RPMI7951 (cell line): ENCODE results near the gene CNTNAP2. TPM values are rescaled to one million over a fixed set of nuclear protein-coding genes. Genes with fewer than 3 reads are reported as not detected.
"Not testable (repeated sequence)": the region's sequence is repeated elsewhere in the genome, so short reads cannot be mapped to it uniquely, and the experiment has no call there.

Source experiments
- DNase-seq: peaks from one replicate; pipeline ENCODE4 v3.0.0-alpha.2; 2012; ENCODE audit warnings: low read depth
- total RNA-seq: library from RNA; depleted of rRNA; stranded (reverse); fragments of >200 nt; shearing (Covaris generic); gene quantifications from 2 replicates; pipeline ENCODE4 v1.2.3, GENCODE V29; 2014

The CNTNAP2 gene
- total RNA-seq, 1 experiment from 2014 or later = not detected

GRCh38 chr7:148298768-148299167 lies 2182.2 kb downstream of the CNTNAP2 start:
- DNase-seq = not testable (repeated sequence)

GRCh38 chr7:148299350-148300276 lies 2183.0 kb downstream of the CNTNAP2 start:
- no peak for DNase-seq

- not testable (repeated sequence) for DNase-seq
These were observed 2185.8 kb downstream of the CNTNAP2 start for GRCh38 chr7:148302436-148302835.

- peak; percentile 74 for DNase-seq
These were observed 2186.9 kb downstream of the CNTNAP2 start for GRCh38 chr7:148303295-148304082.

GRCh38 chr7:148304083-148304335 lies 2187.4 kb downstream of the CNTNAP2 start:
- DNase-seq = no peak

- DNase-seq = no peak
These were observed 2187.9 kb downstream of the CNTNAP2 start for GRCh38 chr7:148304456-148304855.

- no peak for DNase-seq
These were observed 2190.2 kb downstream of the CNTNAP2 start for GRCh38 chr7:148306759-148307158.

- DNase-seq = no peak
These were observed 2201.7 kb downstream of the CNTNAP2 start for GRCh38 chr7:148318102-148318811.

GRCh38 chr7:148318838-148319237 lies 2202.2 kb downstream of the CNTNAP2 start:
- no peak for DNase-seq

GRCh38 chr7:148319316-148319808 lies 2202.8 kb downstream of the CNTNAP2 start:
- no peak for DNase-seq

GRCh38 chr7:148325208-148325607 lies 2208.6 kb downstream of the CNTNAP2 start:
- no peak for DNase-seq

GRCh38 chr7:148327379-148327778 lies 2210.8 kb downstream of the CNTNAP2 start:
- no peak for DNase-seq

GRCh38 chr7:148328906-148329305 lies 2212.3 kb downstream of the CNTNAP2 start:
- no peak for DNase-seq

- no peak for DNase-seq
These were observed 2213.7 kb downstream of the CNTNAP2 start for GRCh38 chr7:148330124-148330818.

GRCh38 chr7:148330822-148331221 lies 2214.2 kb downstream of the CNTNAP2 start:
- DNase-seq = no peak

- not testable (repeated sequence) for DNase-seq
These were observed 2214.9 kb downstream of the CNTNAP2 start for GRCh38 chr7:148331456-148331855.

- DNase-seq = no peak
These were observed 2215.9 kb downstream of the CNTNAP2 start for GRCh38 chr7:148332191-148333186.

GRCh38 chr7:148334441-148334956 lies 2217.9 kb downstream of the CNTNAP2 start:
- DNase-seq = no peak

GRCh38 chr7:148334959-148335577 lies 2218.5 kb downstream of the CNTNAP2 start:
- peak; percentile 15 for DNase-seq
